ENCODE measurements around the gene ZNF711.

GRCh38 chrX:85223359-85223758 lies 20.4 kb upstream of the ZNF711 start:
- TF ChIP-seq, protein P1, sequence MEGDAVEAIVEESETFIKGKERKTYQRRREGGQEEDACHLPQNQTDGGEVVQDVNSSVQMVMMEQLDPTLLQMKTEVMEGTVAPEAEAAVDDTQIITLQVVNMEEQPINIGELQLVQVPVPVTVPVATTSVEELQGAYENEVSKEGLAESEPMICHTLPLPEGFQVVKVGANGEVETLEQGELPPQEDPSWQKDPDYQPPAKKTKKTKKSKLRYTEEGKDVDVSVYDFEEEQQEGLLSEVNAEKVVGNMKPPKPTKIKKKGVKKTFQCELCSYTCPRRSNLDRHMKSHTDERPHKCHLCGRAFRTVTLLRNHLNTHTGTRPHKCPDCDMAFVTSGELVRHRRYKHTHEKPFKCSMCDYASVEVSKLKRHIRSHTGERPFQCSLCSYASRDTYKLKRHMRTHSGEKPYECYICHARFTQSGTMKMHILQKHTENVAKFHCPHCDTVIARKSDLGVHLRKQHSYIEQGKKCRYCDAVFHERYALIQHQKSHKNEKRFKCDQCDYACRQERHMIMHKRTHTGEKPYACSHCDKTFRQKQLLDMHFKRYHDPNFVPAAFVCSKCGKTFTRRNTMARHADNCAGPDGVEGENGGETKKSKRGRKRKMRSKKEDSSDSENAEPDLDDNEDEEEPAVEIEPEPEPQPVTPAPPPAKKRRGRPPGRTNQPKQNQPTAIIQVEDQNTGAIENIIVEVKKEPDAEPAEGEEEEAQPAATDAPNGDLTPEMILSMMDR (conservative IDR thresholded peaks at IDR 0.05; ENCODE audit: low read length) = no peak
- no peak for TF ChIP-seq EZH2phosphoT487 (IDR thresholded peaks at IDR 0.05; ENCODE audit: borderline replicate concordance)

All from Loucy (cell line).